Astrocyte of the hippocampus (primary cell): ENCODE measurements around the gene PRTFDC1.
"Not testable (repeated sequence)": the region's sequence is repeated elsewhere in the genome, so short reads cannot be mapped to it uniquely, and the experiment has no call there.

Source experiments
- DNase-seq: peaks from one replicate; pipeline ENCODE4 v3.0.0; 2011; ENCODE audit warnings: low read depth, low spot score

The PRTFDC1 gene

DNA sequence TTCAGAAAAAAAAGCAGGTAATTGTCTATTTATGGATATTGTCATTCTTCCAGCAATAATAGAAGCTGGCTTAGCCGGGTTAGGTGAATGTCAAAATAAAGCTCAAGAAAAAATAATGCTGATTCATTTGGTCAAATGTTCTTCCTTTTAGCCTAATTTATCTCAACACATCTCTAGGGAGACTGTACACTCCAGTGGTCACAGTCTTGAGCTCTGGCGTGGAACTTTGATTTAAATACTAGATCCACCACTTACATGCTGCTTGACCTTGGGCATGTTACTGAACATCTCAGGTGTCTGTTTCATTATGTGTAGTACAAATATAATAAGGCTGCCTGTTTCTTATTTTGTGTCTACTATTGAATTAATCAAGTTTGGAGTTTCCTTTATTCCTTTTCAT is 22.0 kb downstream of the PRTFDC1 start:
- DNase-seq, result peak; percentile 15

DNA sequence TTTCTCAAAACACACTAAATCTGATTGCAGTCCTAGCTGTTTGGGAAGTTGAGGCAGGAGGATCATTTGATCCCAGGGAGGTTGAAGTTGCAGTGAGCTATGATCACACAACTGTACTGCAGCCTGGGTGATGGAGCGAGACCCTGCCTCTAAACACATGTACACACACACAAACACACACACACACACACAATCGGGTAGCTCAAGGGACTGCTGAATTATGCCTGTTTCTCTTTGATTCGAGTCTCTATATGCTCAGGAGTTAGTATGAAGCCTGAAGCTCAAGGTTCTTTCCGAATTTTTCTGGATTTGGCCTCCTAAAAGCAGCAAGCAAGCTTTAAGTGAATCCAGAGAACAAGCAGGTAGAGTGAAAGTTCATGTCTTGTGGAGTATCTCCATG is 22.5 kb downstream of the PRTFDC1 start:
- peak; percentile 29 for DNase-seq

DNA sequence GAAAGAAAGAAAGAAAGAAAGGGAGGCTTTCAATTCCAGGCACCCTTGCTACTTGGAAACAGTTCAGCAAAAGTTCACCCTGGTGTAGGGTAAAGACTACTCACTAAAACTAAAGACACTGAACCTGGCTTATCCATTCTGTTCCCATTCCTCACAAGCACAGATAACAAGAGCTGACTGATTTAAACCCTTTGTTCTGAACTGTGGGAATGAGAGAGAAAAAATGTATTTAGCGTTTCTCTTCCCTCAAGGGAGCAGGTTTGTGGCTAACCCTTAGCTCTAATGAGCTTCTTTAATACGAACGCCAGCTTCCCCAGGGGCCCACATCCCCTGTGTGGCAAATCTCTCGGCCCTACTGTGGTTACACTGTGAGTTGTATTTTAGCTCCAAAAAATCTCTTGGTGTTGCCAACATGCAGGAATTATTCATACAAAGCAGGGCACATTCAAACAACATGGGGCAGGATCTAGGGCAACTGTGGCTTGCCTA is 23.3 kb downstream of the PRTFDC1 start:
- peak; percentile 95 for DNase-seq

DNA sequence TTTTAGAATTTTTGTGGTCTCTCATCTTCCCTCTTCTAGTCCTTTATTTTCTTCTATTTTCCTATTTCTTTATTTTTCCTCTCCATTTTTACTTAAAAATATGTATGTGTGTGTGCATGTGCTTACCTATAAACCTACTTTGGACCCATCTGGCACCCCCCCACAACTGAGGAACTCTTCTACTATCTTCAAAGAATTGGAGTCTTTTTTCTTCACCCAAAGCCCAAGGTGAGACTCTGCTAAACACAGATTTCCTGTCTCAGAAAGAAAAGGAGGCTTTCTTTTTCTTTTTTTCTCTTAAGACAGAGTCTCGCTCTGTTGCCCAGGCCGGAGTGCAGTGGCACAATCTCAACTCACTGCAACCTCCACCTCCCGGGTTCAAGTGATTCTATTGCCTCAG is 24.2 kb downstream of the PRTFDC1 start:
- no peak for DNase-seq

DNA sequence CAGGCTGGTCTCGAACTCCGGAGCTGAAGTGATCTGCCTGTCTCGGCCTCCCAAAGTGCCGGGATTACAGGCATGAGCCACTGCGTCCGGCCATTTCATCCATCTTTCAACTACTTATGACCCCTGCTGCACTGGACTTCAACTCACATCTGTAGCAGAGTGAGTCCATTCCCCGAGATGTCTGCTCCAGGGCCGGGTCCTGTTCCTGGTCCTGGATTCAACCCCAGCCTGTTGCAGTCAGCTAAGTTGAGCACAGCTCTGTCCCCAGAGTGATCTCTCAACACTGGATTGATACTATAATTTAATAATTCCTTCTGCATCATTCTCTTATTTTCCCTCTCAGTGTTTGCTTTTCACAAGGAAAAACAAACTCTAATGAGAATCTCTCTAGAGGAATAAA is 25.8 kb downstream of the PRTFDC1 start:
- DNase-seq, result no peak

DNA sequence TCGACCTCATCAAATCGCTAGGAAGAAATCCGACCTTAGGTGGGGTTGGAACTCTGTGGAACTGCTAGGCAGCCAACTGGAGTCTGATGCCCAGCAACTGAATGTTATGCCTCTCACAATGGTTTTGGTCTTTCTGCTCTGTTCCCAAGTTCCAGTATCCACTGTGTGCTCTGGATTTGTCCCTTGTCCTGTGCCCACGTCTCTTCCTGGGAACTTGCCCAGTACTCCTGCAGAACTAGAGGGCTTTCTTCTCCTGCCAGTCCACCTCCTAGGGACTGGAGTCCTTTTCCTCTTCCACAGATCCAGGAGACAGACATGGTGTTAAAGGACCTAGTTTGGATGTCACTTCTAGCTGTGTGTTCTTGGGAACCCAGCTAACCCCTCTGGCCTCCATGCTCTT is 26.6 kb downstream of the PRTFDC1 start:
- no peak for DNase-seq

DNA sequence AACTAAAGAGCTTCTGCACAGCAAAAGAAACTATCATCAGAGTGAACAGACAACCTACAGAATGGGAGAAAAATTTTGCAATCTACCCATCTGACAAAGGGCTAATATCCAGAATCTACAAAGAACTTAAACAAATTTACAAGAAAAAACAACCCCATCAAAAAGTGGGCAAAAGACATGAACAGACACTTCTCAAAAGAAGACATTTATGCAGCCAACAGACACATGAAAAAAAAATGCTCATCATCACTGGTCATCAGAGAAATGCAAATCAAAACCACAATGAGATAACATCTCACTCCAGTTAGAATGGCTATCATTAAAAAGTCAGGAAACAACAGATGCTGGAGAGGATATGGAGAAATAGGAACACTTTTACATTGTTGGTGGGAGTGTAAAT is 27.9 kb downstream of the PRTFDC1 start:
- DNase-seq, result not testable (repeated sequence)

DNA sequence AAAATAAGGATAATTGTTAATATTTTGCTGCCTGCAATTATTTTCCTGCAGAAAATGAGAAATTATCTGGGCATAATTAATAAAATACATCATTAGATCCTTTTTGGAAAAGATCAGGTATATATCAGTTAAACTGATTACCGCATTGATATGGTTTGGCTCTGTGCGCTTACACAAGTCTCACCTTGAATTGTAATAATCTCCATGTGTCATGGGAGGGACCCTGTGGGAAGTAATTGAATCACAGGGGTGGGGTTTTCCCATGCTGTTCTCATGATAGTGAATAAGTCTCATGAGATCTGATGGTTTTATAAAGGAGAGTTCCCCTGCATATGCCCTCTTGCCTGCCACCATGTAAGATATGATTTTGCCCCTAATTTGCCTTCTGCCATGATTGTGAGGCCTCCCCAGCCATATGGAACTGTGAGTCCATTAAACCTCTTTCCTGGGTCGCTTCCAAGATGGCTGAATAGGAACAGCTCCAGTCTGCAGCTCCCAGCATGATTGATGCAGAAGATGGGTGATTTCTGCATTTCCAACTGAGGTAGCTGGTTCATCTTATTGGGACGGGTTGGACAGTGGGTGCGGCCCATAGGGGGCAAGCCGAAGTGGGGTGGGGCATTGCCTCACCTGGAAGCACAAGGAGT is 30.1 kb downstream of the PRTFDC1 start:
- not testable (repeated sequence) for DNase-seq

DNA sequence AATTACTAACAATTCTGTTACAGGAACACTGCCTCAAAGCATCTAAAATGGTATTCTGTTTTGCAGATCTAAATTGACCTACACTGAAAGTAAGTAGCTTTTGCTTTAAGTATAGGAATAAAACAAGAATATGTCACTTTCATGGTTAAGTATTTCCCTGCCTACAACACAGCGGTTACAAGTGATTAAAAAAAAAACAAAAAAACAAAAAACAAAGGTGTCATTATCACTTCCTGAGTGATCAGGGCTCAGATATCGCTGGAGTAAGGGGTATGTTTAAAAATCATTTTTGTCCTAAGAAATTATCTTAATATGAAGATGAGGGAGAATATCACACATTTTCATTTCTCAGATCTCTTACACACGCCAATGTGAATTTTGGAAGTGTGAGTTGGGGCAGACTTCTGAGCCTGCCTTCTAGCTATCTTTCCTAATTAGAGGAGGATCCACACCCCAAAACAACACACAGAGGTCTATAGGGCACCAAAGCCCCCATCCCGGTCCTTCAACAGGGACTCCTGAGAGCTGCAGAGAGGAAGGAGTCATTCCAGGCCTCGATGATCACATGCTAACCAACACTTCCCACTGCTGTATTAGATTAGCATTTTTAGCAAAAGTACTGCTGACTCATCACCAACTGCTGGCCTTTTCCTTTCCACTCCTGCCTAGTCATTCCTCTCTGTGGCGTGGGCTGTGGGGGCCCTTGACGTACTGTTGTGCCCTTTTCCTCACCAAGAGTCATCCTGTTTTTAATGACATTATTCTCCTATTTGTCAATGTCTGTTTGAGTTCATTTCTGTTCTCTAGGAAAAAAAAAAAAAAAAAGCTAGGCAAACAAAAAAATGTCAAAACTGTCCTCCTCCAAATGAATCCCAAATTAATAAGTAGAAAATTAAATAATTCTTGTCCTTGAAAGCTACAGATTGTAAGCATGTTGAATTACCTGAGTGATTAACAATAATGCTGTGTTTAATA is 31.2 kb downstream of the PRTFDC1 start:
- DNase-seq, result peak; percentile 92

DNA sequence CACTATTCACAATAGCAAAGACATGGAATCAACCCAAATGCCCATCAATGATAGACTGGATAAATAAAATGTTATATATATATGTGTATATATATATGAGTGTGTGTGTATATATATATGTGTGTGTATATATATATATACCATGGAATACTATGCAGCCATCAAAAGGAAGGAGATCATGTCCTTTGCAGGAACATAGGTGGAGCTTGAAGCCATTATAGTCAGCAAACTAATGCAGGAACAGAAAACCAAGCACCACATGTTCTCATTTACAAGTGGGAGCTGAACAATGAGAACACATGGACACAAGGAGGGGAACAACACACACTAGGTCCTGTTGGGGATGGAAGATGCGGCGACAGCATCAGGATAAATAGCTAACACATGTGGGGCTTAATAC is 32.2 kb downstream of the PRTFDC1 start:
- not testable (repeated sequence) for DNase-seq

DNA sequence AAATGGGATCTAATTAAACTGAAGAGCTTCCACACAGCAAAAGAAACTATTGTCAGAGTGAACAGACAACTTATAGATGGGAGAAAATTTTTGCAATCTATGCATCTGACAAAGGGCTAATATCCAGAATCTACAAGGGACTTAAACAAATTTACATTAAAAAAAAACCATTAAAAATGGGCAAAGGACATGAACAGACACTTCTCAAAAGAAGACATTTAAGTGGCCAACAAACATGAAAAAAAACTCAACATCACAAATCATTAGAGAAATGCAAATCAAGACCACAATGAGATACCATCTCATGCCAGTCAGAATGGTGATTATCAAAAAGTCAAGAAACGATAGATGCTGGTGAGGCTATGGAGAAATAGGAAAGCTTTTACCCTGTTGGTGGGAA is 32.8 kb downstream of the PRTFDC1 start:
- DNase-seq, result not testable (repeated sequence)

DNA sequence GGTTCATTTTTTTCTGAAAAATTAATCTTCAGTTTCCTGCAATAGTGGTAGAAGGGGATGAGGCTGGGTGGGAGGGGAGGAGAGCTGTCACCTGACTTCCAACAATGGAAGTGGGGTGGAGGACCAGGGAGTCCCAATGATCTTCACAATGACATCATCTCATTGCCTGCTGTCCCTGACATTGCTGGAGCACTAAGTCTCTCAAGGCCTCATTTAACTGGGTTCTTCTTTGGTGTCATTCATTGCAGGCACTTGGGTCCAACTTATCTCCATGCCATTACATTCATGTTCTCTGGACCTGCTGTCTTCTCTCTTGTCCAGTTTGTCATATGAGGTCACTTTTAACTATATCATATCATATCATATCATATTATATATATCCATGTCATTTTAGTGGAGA is 34.4 kb downstream of the PRTFDC1 start:
- DNase-seq, result no peak

DNA sequence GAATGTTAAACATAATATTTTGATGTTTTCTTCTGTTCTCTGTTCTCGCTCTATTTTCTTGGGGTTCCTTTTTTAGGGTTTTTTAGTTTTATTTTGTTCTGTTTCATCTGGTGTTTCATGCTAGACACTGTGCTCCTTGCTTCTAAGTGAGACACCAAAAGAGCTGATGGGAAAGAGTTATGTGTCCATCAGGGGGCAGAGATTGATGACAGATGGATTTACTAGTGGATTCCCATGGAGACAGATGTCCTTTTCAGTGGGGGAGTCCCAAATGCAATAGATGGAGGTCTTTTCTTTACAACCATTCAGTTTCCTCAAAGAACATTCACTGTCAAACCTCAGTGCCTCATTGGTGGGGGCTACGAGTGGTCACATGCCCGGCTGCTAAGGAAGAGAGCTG is 34.9 kb downstream of the PRTFDC1 start:
- no peak for DNase-seq

DNA sequence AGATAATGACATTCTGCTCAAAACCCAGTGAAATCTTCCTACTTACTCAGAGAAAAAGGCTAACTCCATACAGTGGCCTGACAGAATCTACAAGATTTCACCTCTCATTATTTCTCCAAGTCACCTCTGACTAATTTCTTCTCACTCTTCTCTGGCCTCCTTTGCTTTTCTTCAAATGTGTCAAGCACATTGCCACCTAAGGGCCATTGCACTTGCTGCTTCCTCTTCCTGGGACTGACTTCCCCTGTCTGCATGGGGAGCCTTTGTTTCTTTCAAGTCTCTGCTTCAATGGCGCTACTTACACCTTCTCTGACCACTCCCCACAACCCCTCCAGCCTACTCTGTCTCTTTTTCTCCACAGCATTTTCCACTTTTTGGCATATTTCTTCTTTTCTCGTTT is 36.0 kb downstream of the PRTFDC1 start:
- no peak for DNase-seq

DNA sequence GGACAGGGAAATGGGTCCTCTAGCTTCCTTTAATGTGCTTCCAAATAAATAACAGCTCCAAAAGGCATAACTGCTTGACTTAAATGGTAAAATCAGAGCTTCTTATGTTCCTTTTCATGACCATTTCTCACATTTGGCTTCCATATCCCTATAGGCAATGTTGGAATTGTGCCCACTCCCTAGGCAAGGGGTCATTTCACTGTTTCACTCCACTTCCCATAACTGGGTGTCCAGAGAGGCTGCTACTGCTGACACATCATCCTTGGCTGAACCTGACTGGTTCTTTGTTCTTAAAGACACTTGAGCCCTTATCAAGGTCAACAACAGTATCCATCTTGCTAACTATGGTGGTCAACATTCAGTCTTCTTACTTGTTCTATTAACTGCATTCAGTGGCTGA is 37.1 kb downstream of the PRTFDC1 start:
- DNase-seq, result no peak

DNA sequence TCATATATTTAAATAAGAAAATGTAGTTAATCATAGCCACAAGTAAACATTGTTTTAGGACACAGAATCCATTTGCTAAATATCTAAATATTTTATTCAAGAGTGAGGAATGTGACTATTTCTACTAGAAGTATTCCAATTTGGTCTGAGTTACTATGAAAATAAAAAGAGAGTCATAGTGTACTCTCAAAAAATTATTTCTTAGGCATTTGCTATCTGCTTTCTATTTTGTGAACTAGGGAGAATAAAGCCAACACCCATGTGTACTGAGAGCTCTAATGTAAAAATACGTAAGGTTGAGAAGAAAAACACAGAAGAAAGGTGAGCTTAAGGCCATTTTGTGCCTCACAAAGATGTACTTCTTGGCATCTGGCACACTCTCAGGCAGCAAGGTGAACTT is 38.3 kb downstream of the PRTFDC1 start:
- DNase-seq, result no peak

DNA sequence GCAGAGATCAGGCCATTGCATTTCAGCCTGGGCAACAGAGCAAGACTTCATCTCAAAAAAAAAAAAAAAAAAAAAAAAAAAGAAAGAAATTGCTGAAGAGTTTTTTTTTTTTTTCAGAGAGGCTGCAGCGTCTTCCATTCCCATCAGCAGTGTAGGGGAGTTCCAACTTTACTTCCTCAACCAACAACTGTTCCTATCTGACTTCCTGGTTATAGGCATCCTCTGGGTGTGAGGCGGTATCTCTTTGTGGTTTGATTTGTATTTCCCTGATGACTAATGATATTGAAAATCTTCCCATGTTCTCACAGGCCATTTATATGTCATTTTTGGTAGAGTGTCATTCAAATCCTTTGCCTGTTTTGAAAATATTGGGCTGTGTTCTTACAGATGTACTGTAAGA is 40.2 kb downstream of the PRTFDC1 start:
- DNase-seq, result no peak

DNA sequence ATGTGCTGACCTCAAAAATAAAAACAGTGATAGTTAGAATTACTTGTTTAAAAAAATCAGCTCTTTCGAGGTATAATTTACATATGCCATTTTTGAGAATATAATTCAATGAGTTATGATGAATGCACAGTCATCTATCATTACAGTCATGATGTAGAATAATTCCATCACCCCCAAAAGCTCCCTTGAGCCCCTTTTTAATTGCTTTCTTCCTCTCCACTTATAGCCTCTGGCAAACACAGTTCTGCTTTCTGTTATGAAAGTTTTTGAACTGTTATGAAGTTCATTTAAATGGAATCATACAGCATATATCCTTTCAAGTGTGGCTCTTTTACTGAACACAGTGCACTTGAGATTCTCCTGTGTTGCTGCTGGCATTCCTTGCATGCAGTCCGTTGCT is 41.4 kb downstream of the PRTFDC1 start:
- no peak for DNase-seq

DNA sequence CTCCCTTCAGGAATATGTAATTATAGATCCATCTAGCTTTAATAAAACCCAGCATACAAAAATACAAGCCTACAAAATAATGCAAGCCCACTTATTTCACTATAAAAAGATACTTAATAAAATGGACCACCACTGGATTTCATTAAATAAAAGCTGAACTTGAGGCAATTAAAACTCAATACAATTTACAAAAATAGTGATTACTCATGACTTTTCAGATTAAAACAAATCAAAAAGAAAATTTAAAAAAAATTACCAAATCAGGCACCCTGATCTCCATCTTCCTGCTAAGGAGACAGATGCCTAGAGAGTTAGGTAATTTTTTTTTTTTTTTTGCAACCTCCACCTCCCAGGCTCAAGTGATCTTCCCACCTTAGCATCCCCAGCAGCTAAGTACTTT is 41.8 kb downstream of the PRTFDC1 start:
- no peak for DNase-seq

DNA sequence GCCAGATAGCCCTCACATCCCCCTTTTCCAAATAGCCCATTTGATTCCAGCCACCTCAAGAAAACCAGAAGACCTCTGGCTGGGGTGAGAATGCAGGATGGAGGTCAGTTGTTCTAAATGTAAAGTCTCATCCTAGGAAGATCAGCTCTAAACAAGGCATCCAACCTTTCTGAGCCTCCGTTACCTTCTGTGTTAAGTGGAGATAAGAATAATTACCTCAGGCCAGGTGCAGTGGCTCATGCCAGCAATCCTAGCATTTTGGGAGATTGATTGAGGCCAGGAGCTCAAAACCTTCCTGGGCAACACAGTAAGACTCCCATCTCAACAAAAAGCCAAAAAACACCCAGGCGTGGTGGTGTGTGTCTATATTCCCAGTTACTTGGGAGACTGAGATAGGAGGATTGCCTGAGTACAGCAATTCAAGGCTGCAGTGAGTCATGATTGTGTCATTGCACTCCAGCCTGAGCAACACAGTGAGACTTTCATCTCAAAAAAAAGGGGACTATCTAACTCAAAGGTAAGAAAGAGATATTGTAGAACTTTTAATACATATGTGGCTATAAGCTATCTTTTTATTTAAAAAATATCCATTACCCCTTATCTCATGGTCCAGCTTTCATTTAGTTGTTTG is 43.5 kb downstream of the PRTFDC1 start:
- DNase-seq, result peak; percentile 67

DNA sequence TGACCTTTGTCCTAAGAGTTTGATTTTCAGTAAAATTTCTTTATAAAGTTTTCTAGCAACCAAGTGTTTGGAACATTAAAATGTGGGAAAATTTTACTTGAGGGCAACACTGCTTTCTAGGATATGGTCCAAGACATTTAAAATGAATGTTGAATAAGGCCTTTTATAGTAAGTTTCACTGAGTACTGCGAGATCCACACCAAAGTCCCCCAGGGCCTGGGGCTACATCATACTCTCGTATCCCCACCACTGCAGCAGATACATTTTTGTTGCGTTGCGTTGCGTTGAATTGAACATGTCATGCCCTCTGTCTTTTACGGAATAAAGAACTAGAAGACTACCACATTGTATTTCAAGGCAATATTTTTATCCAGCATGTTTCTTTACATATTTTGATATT is 44.5 kb downstream of the PRTFDC1 start:
- no peak for DNase-seq

DNA sequence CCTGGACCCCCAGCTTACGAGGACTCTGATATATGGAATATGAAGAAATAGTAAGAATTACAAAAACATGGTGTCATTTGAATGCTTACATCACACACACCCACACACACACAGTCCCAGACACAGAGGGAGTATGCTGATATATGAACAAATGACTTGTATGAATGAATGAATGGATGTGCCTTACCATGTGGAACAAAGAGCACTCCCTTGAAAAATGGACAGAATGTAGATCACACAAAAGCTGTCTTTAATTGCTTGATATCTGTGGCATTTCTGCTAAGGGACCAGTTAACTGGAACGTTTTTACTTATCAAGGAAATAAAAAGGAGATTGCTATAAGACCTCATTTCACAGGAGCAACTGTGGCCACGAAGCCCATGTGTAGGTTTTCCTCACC is 46.0 kb downstream of the PRTFDC1 start:
- DNase-seq, result no peak
